ENCODE results near the gene SAMD10. TPM values are rescaled to one million over a fixed set of nuclear protein-coding genes. Genes with fewer than 3 reads are reported as not detected.

Gene SAMD10
- total and polyA plus RNA-seq, 4 donors = 2.3 to 6.8 (median 5.6) TPM

GRCh38 chr20:63959699-63960075, 19.8 kb downstream of the SAMD10 start:
- H3K4me3 ChIP-seq = no peak overlapping the region
- WGBS, 2 donors = 91 to 95% methylated on average over 17 of the region's 17 CpGs
- peaks cover 0 to 17% (median 7%) of the 10 kb centered on the region in 5 donors for H3K4me1 ChIP-seq (ENCODE audit: control insufficient read depth in 5 of 5, insufficient read depth in 5 of 5, low read length in 5 of 5)
- no peak overlapping the region for H3K27ac ChIP-seq (ENCODE audit: low read depth in 1 of 2, low read length in 1 of 2)
- no peak for TF ChIP-seq CTCF (IDR thresholded peaks at IDR 0.05; ENCODE audit: control extremely low read depth, extremely low read depth)
- ATAC-seq (ENCODE audit: insufficient read depth, low FRiP score) (no peak), DNase-seq (no peak)
- H3K36me3 ChIP-seq (ENCODE audit: control insufficient read depth in 4 of 4, insufficient read depth in 4 of 4, low read length in 4 of 4) = peaks cover 0 to 50% (median 25%) of the 10 kb centered on the region in 4 donors
- H3K9ac ChIP-seq (ENCODE audit: insufficient read depth in 1 of 2, low read length in 2 of 2) = no peak overlapping the region
- no peaks in the 10 kb centered on the region for H3K9me3 ChIP-seq (ENCODE audit: control insufficient read depth in 4 of 4, insufficient read depth in 3 of 4, low read length in 3 of 4)
- no peaks in the 10 kb centered on the region for H3K27me3 ChIP-seq (ENCODE audit: control insufficient read depth in 3 of 3, insufficient read depth in 3 of 3, low read length in 2 of 3)

- H3K9ac ChIP-seq (ENCODE audit: insufficient read depth in 1 of 2, low read length in 2 of 2) = no peak overlapping the region
- H3K36me3 ChIP-seq (ENCODE audit: control insufficient read depth in 4 of 4, insufficient read depth in 4 of 4, low read length in 4 of 4) = peaks cover 0 to 44% (median 22%) of the 10 kb centered on the region in 4 donors
- peaks cover 0 to 23% (median 13%) of the 10 kb centered on the region in 5 donors for H3K4me1 ChIP-seq (ENCODE audit: control insufficient read depth in 5 of 5, insufficient read depth in 5 of 5, low read length in 5 of 5)
- no peaks in the 10 kb centered on the region for H3K9me3 ChIP-seq (ENCODE audit: control insufficient read depth in 4 of 4, insufficient read depth in 3 of 4, low read length in 3 of 4)
- H3K27ac ChIP-seq (ENCODE audit: low read depth in 1 of 2, low read length in 1 of 2) = no peak overlapping the region
- WGBS, 2 donors = 89 to 92% methylated on average over 10 of the region's 10 CpGs
- no peaks in the 10 kb centered on the region for H3K27me3 ChIP-seq (ENCODE audit: control insufficient read depth in 3 of 3, insufficient read depth in 3 of 3, low read length in 2 of 3)
- no peak for DNase-seq
- no peak for TF ChIP-seq CTCF (IDR thresholded peaks at IDR 0.05; ENCODE audit: control extremely low read depth, extremely low read depth)
- H3K4me3 ChIP-seq = no peak overlapping the region
- ATAC-seq (ENCODE audit: insufficient read depth, low FRiP score) = no peak
Observed at GRCh38 chr20:63958964-63959698, 20.3 kb downstream of the SAMD10 start.

GRCh38 chr20:63958471-63958870, 21.0 kb downstream of the SAMD10 start:
- Histone ChIP-seq H3K36me3 (ENCODE audit: control insufficient read depth in 4 of 4, insufficient read depth in 4 of 4, low read length in 4 of 4) (peaks cover 0 to 38% (median 19%) of the 10 kb centered on the region in 4 donors), H3K9me3 (ENCODE audit: control insufficient read depth in 4 of 4, insufficient read depth in 3 of 4, low read length in 3 of 4) (no peaks in the 10 kb centered on the region), H3K4me1 (ENCODE audit: control insufficient read depth in 5 of 5, insufficient read depth in 5 of 5, low read length in 5 of 5) (peaks cover 0 to 26% (median 16%) of the 10 kb centered on the region in 5 donors), H3K27me3 (ENCODE audit: control insufficient read depth in 3 of 3, insufficient read depth in 3 of 3, low read length in 2 of 3) (no peaks in the 10 kb centered on the region), H3K27ac (ENCODE audit: low read depth in 1 of 2, low read length in 1 of 2) (no peak overlapping the region), H3K9ac (ENCODE audit: insufficient read depth in 1 of 2, low read length in 2 of 2) (no peak overlapping the region), H3K4me3 (no peak overlapping the region)
- DNase-seq (no peak), ATAC-seq (ENCODE audit: insufficient read depth, low FRiP score) (no peak)
- 80 to 81% methylated on average over 4 of the region's 4 CpGs for WGBS, 2 donors
- no peak for TF ChIP-seq CTCF (IDR thresholded peaks at IDR 0.05; ENCODE audit: control extremely low read depth, extremely low read depth)

All from lung (tissue), 12 donors.